Stimulated activated naive CD4-positive, alpha-beta T cell treated with Interleukin-2 at 50 U/mL for 16 hours (primary cell): Measurements from ENCODE around the gene SCYL1.

ENCODE experiments used
- DNase-seq: peaks from one replicate; lab custom pipeline; 2025; lab: John Stamatoyannopoulos, UW

Gene SCYL1

DNA sequence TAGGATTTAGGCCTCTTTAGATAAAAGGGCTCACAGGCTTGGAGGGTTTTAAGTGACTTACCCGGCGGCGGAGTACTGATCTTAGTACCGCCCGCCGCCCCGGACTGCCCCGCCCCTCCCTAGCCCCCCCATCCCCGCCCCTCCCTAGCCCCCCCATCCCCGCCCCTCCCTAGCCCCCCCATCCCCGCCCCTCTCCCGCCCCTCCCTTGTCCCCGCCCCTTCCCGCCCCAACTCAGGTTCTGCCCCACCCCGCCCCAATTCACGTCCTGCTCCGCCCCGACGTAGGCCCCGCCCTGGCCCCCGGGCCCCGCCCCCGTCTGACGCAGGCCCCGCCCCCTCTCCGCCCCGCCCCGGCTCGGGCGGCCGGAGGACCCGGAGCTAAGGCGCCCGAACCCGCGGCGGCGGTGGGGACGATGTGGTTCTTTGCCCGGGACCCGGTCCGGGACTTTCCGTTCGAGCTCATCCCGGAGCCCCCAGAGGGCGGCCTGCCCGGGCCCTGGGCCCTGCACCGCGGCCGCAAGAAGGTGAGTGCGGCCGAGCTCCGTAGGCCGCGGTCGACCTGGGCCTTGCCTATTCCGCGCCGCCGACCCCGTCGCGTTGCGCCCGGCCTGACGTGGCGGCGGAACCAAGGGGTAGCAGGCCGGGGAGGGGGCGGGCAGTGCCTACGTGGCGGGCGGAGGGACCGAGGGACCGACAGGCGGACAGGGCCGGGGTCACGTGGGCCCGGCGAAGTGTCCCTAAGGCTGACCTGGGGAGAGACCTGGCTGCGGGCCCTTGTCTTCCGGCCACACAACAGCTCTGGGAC is at the start of gene SCYL1:
SCYL1 (plus strand) TSS at position 343 of the 805 bp plus-strand sequence; CDS start at position 414, 71 bp downstream.
- peak; percentile 71 for DNase-seq

DNA sequence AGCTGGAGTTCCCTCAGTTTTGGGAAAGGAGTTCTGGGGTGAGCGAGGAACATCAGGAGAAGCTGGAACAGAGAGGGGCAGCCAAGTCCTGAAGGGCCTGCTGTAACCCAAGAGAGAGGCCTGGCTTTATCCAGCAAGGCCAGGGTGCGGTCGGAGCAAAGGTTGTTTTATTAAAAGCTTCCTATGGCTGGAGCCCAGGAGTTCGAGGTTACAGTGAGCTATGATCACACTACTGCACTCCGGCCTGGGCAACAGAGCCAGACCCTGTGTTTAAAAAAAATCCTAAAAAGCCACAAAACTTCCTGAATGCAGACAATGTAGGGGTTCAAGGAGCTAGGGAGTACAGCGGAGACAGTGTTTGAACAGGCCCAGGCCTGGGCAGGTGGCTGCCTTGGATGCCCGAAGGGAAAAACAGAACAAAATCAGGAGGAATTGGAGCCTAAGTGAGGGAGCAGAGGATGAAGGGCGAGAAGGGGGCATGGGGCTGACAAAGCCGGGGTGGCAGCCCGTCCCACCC is 48.2 kb upstream of the SCYL1 start:
- DNase-seq = no peak

DNA sequence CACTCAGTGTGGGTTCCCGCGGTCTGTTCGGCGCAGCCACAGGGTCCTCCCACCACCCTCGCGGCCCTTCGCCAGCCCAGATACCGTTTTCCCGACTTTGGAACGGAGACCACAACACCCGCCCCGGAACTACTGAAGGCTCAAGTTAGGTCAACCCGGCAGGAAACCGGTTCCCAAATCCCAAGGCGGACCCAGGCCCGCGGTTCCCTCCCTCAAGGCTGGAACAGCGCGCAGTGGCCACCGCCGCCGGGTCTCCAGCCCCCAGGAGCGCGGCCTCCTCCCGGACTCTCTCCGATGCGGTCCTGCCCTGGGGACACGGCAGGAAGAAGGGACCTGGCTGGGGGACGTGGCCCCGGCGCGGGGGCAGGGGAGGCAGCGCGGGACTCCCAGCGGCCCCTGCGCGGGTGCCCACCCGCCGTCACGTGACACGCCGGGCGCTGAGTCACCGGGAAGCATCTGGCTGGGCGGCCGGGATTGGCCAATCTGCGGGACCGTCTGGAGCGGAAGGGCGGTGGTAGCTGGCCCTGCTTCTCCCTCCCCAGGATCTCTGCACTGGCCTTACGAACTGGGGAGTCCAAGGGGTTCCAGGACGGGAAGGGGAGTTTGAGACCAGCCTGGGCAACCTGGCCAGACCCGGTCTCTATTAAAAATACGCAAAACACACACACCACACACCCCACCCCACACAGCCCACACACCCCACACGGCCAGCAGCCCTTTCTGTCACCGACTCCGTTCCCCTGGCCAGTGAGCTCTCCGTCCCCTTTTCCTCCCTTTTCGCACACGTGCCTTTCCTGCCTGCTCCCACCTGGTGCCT is 47.5 kb upstream of the SCYL1 start:
- DNase-seq = peak; percentile 89

DNA sequence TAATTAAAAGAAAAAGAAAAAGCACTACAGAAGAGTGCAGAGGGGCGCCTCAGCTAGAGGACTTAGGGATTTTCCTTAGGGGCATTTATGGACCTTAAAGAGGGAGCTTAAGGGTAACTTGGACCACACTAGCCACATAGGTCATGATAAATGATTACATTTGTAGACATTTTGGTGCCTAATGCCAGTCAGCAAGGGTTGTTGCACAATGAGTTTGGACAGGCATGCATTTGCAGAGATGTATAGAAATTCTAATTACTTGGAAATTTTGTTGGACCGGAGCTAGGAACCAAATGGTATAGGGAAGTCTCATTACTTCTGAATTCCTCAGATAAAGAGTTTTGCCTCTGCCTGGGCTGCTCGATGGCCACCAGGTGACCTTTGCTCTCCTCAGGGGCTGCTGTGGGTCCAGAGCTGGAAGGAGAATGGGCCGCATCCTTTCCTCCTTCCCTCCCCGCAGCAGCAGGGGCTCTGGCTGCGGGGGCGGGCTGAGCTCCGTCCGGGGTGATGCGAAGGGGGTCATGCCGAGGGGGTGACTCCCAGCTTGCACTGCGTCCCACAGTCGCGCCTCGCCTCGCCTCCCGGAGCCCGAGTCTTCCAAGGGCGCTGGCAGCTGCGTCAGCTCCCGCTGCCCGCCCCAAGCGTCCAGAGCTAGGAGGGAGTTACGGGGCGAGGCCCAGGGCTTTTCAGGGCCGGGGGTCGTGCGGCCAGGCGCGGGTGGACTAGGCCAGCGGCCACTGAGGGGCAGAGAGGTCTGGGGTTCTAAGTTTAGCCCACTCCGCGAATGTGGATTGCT is 46.3 kb upstream of the SCYL1 start:
- no peak for DNase-seq

DNA sequence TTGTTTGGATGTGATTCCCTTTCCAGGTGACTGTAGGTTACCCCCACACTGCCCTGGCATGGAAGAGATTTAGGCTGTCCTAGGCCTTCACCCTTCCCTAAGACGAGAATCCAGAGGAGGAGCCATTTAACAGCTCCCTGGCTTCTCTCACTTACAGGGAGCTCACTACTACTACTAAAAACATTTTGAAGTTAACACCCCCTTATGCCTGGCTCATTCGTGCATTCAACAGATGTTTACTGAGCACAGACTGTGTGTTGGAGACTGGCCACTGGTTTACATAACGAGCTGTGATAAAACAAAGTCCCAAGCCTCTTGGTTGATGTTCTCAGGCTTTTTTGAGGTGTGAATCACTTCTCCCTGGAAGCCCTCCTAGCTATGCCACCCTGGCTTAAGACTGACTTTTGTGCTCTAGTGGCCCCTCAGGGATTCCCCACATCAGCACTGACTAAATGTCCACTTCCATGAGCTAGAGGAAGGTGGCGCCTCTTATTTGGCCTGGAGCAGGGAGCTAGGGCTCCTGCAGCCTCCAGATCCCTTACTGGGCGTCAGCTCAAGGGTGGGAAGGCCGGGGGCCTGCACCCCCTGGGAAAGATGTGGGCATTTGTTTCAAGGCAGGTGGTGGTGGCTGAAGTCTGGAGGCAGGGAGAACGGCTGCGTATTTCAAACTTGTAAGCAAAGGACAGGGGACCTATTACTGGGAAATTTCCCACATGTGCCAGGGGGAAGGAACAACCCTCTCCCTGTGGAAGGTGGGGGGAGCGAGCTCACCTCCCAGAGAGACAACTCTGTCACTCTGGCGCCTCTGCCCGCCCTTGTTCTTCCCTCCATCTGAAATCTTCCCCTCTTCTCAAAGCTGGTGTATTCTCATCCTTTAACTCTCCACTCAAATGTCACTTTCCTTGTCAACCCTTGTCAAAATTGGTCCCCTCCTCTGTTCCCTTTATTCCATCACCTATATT is 45.4 kb upstream of the SCYL1 start:
- no peak for DNase-seq

DNA sequence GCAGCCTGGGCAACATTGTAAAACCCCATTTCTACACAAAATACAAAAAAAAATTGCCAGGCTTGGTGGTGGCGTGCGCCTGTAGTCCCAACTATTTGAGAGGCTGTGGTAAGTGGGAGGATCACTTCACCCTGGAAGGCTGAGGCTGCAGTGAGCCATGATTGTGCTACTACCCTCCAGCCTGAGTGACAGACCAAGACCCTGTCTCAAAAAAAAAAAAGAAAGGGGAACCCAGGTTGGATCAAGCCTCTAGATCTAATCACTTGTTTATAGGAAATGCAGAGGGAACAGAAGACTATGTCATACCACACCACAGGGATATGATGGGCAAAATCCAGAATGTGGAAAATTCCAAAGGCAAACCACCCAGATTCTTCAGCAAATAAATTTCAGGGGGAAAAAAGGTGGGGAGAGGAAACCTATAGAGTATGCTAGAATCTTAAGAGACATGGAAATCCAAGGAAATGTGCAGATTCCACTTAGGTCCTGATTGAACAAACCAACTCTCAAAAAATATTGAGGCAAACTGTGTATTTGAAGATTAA is 42.5 kb upstream of the SCYL1 start:
- DNase-seq = no peak

DNA sequence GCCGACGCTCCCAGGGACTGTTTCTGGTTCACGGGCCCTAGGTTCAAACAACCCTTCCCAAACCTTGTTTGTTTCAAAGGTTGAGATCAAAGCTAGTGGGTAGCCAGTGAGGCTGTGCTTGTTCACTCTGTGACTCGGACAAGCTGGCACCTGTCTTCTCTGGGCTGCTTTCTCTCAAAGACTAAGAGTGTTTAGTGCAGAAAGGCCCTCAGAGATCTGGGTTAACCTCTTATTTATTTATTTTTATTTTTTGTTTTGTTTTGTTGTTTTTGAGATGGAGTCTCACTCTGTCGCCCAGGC is 39.0 kb upstream of the SCYL1 start:
- DNase-seq = no peak

DNA sequence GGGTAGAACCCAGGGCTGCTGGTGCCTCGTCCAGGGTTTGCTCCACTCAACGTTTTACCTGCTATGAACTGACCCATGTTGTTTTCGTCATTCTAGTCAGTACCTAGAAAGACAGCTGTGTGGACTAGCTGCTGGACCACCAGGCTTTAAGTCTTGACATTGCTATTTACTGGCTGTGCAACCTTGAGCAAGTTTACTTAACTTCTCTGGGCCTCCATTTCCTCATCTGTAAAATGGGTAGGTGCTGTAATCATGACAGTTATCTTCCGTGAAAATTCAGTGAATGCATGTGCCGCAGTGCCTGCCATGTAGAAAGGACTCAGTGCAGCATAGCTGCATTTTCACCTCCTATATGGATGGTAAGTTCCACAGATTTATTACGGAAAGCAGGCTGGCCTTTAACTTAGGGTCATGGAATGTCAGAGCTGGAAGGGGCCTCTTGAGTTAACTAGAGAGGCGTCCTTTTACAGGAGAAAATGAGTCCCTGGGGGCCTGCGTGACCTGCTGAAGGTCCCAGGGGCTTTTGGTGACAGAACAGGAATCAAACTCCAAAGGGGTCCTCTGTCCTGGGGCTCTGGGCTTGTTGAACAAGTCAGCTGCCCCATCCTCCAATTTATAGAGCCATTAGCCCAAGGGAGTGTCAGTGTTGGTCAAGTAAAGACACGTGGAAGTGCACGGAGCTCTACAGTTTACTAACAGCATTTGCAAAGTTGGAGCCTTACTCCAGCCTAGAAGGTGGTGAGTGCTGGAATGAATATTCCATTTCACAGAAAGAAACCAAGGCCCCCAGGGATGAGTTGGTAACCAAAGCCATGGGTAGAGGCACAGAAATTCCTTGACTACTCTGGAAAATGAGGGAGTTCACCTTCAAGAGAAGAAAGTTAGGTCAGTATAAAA is 38.1 kb upstream of the SCYL1 start:
- DNase-seq = no peak

DNA sequence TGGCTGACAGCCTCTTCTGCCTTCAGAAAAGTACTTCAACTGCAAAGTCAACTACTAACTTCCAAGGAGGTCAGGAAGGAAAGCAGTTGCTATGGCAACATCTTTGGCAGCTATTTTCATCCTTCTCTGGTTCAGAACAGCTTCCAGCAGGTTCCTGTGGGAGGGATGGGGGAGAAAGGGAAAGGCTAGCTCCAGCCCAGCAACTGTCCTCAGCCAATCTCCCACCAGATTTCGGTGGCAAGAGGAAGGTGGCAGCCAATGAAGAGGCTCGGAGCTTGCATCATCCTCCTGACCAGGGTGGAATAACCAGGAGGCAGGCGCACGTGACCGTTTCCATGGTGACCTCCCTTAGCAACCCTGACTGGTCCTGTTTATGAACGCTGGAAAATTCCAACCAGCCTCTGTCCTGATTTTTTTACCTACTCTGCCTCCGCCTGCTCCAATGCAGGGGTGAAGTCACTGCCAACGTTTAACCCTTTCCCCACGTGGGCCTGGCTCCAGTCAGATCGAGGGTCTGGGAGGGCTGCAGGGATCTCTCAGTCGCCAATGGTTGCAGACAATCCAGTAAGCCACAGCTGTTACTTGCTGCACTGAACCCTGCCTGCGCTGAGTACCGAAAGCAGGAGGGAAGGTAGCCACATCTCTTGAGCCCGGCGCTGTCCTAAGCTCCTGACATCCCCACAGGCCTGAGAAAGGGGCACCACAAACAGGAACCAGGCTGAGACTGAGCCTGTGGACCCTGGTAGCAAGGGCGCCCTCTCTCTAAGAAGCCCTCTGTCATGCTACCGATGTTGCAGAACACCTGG is 37.2 kb upstream of the SCYL1 start:
- DNase-seq = no peak

DNA sequence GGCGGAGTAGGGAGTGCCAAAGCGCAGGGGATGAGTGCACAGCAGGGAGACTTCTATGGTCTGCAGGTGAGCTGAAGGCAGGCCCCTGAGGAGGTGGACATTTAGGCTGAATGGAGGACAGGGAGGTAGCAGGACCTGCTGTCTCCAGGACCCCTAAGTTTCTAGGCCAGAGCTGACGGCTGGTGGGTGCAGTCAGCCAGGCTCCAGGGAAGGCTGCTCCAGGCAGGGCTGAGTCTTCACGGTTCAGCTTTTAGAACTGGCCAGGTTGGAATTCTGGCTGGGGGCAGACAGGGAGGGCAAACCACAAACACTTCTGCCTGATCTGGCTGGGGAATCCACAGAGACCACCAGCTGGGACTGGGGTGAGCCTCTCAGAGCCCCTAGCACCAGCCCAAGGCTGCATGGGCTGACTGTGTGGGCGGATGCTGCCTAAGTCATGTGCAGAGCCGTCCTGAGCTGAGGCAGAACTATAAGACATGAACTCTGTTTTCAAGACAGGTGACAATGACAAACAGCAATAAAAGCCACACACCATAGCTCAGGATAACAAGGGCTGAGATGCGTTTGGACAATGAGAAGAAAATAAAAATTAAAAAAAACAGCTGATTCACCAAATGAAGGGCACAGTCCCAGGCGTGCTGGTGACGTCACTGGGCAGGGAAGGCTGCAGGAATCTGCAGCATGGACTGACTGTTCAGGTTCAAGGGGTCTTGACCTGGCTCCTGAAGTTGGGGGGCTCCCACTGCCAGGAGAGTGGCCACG is 36.4 kb upstream of the SCYL1 start:
- no peak for DNase-seq

DNA sequence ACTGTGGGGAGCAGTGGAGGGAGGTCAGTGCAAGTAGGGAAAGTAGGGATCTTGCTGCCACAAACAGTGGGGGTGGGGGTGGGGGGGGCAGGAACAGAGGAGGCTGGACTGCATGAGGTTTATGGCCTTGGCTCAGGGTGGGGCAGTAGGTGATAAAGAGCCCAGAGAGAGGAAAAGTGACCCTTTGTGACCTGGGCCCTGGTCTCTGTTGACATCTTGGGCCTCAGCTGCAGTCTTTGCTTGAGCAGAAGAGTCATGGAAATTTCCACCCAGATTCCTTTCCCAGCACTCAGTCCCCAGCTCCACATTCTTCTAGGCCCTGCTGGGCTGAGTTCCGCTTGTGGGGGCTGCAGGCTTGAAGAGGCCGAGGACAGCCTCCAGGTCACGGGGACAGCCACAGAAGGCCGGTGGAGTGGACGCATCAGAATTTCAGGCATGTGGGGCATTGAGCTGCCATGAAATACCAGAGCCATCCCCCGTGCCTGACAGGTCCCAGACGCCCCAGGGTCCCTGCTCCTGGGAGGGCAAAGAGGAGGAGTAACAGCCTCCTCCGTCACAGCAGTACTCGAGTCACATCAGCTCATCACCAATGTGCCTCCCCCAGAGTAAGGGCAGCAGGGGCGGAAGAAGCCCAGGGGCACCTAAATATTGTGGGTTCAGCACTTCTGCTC is 35.7 kb upstream of the SCYL1 start:
- DNase-seq = no peak

DNA sequence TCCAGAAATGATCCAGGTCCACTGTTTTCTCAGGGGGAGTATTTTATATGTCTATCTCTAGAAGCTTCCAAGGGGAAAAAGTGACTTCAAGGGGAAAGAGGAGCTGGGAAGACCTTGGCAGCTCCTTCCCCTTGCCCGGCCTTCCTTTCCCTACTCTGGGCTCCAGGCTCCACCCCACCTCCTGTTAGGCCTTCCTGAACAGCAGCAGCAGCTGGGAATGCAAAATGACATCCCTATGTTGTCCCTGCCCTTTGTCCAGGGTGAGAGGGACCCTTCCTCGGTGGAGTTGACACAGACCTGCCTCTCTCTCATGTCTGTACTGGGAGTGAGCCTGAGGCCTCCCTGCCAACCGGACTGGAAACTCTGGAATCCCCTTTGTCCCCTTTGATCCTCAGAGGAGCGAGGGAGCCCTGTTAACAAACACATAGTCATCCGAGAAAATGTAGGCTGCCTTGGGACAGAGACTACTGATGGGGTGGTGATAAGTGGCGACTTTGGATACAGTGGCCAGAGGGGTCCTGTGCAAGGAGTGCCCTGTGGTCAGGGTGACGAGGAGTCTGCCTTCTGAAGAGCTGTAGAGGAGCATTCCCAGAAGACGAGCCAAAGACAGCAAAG is 35.1 kb upstream of the SCYL1 start:
- DNase-seq = no peak

DNA sequence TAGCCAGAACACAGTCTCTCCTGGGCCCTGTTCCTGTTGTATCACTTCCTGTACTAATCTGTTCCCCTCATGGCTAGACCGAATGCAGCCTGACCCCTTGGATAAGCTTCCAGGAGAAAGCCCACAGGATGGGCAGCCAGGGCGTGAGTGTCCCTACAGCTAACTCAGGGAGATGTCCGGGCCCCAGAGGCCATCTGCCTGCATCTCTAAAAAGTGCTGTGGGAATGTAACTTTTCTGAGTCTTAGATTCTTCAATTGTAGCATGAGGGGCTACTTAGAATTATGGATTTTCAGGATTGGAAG is 33.8 kb upstream of the SCYL1 start:
- DNase-seq = no peak

DNA sequence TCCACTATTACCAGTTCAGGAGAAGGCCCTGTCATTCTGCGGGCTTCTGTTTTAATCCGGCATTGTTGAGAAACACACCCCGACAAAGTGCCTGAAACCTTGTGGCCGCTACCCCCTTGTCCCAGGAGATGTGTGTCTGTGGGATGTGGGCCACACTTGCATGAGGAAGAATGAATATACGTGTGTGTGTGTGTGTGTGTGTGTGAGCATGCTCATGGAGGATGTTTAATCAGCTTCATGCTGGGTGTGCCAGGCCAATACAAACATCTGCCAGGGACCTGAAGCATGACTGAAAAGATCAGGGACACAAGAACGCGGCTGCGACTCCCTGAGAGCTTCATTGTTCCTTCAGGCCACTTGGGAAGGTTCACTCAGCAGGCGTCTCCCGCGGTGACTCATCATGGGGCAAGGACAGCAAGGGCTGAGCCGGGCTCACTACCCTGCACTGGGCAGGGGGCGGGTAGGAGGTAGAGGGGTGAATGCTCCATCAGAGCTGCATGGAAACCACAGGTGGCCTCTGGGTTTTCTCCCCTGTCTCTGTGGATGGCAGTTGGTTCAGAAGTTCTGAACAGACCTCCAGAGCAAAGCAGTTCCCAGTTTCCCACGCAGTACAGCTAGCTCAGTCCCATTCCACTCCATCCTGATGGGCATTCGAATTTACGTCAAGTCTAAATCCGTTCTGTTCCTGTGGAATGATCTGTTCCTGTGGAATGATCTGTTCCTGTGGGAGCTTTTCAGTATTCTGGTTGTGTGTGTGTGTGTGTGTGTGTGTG is 33.1 kb upstream of the SCYL1 start:
- DNase-seq = no peak

DNA sequence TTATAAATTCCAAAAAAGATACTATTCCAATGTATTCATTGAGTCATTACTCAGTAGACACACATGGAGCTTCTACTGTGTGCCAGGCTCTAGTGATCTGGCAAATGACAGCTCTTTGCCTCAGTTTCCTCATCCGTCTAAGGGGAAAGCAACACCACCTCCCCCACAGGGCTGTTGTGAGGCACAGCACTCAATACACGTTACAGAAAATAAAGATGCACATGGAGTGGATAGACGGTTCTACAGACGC is 32.6 kb upstream of the SCYL1 start:
- no peak for DNase-seq

DNA sequence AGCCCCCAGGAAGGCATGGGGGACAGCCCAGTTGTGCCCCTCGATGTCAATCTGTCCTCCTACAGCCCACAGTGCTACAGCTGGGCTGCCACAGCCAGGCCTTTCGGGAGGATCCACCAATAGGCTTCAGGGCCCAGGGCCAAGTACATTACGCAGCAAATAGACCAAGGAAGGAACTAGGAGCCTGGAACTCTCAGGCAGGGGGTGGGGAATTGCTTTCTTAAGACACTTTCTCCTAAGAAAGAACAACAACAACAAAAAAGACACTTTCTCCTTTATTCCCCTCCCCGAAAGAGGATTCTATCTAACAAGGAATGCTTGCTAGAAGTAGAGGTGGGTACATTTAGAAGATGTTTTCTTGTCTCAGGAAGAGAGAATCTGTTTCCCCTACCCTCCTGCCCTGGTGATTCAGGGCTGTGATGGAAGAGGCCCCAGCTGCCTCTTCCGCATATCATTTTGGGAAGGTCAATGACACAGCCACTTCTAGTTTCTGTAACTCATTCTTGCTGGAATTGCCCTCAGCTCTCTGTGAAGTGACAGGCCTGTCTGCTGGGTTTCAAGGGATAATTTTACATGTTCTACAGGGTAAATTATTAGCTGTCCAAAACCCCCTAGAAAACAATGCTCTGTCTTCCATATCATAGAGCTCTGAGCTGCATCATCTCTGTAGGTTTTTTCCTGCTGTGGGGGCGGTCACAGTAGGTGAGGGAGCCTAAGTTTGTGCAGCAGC is 32.1 kb upstream of the SCYL1 start:
- no peak for DNase-seq
